Astrocyte of the hippocampus (primary cell): ENCODE measurements around the gene FERMT3.

Experiments used
- DNase-seq: peaks from one replicate; pipeline ENCODE4 v3.0.0; 2011; ENCODE audit warnings: low read depth, low spot score

FERMT3 gene

DNA sequence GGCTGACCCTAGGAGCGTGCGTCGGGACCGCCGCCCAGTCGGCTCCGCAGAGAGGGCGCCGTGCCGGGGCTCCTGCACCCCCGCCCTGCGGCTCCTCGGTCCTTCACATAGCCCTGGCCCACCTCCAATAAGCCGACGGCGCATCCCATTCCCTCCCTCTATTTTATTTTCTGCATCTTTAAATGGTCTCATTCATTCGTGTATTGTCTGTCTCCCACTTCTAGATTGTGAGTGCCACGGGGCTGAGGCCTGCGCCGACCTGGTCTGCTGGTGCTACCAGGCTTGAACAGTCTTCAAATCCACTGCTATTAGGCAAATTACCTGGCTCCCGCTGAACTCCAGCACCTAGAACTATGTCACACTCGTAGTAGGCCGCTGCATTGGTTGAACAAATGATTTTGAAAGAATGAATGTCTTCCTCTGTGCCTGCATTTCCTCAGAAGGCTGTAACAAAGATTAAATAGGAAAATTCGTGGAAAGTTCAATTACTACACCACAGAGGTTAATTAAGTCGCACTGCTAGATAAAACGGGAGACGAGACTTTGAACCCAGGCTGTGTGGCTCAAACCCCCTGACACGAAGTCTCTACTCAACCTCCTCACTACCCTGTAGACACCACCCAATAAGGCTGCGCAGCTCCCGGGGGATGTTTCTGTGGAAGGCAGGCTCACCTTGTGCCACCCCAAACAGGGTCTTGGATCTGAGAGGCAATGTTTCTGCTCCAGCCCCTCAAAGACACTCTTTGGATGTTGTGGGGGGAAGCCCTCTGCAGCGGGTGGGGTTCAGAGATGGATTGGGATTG is 41.4 kb downstream of the FERMT3 start:
- no peak for DNase-seq

DNA sequence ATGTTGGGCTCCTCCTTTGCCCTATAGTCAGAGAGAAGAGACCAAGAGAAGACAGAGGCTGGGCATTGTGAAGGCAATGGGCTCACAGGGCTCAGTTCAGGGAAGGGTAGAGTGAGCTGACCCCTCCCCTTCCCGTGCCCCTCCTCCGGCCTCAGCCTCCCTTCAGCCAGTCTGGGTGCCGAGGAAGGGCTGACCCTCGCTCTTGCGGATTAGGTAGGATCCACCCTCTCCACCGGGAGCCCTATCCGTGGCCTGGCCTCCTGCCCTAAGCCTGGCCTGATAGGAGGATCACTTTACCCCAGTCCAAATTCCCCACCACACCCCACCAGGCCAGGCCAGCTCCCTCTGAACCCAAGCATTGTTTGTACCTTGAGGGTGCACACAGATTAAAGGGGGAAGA is 42.1 kb downstream of the FERMT3 start:
- DNase-seq = no peak

DNA sequence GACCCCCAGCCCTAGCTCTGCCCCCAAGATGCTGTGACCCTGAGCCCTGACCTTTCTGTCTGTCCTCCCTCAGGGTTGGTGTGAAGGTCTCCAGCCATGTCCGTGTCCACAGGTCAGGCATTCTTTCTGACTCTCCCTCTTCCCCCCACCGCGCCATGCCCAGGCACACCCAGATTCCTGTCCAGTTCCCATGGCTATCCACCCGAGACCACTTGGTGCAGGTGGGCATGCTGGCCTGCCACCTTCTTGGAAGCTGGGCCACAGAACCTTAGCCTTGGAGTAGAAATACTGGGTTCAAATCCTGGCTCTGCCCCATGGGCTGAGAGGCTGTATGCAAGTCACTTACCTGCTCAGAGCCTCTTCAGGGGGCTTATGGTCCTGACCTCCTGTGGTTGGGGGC is 42.5 kb downstream of the FERMT3 start:
- DNase-seq = no peak

DNA sequence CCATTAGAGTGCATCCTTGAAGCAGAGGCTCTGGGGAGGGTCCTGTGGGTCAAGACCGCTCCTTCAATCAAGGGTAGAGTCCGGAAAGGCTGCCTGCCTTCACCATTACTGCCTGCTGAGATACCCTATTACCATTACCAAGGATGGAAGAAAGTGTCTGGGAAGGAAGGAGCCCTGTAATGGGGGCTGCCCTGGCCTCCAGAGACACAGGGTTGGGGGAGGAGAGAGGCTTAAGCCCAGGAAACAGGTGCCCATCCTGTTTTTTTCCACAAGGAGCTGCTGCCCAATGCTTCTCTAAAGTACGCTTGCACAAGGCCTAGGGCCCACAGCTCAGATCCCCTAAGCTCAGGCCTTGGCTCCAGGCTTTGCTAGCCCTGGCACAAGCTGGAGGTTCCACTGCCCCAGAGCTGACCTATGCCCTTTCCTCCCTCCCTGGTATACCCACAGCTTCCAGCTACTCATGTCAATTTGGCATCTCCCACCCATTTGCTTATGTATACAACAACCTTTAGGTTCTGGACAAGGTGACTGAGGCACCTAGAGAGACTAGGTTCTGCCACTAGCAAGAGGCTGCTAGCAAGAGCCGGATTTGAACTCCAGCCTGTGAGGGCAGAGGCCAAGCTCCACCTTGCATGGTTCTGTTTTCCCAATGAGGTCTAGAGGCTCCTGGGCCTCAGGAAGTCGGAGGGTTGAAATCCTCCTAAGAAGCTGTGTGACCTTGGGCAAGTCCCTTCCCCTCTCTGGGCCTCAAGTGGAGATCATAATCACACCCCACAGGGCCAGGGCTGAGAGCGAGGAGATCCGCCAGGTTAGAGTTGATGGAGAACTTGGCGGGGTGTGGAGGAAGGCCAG is 43.3 kb downstream of the FERMT3 start:
- no peak for DNase-seq

- no peak for DNase-seq
Measured at GRCh38 chr11:64250415-64251015, 44.0 kb downstream of the FERMT3 start.

DNA sequence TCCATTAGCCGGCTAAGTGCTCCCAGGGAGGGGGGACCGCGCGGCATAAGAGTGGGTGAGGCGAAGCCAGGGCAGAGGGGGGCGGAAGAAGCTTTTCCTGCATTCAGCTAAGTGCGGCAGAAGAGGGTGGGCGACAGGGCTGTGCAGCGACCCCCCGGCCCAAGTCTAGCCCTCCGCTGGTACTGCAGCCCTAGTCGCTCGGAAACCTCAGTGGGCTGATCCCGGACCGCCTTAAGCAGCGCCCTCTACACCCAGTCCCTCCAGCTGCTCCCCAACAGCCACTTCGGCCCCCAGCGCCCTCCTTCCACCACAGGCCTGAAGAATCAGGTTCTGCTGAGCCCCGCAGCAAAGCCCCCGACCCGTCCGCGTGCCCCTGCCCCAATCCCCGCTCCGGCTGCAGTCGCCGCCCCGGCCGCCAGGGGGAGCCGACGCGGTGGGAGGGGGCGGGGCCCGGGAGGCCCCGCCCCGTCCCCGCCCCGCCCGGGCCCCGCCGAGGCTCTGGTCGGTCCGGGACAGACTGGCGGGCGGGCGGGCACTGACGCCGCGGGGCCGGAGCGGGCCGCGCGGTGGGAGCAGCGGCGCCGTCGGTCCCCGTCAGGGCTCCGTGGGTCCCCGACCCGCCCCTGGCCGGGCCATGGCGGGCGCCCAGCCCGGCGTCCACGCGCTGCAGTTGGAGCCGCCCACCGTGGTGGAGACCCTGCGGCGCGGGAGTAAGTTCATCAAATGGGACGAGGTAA is 44.7 kb downstream of the FERMT3 start, which contains the start of gene PLCB3:
PLCB3 (plus strand) TSS at position 515 of the 737 bp plus-strand sequence; CDS start at position 635, 120 bp downstream.
- DNase-seq = peak; percentile 78

GRCh38 chr11:64251753-64252002 is 45.2 kb downstream of the FERMT3 start:
- DNase-seq = no peak

DNA sequence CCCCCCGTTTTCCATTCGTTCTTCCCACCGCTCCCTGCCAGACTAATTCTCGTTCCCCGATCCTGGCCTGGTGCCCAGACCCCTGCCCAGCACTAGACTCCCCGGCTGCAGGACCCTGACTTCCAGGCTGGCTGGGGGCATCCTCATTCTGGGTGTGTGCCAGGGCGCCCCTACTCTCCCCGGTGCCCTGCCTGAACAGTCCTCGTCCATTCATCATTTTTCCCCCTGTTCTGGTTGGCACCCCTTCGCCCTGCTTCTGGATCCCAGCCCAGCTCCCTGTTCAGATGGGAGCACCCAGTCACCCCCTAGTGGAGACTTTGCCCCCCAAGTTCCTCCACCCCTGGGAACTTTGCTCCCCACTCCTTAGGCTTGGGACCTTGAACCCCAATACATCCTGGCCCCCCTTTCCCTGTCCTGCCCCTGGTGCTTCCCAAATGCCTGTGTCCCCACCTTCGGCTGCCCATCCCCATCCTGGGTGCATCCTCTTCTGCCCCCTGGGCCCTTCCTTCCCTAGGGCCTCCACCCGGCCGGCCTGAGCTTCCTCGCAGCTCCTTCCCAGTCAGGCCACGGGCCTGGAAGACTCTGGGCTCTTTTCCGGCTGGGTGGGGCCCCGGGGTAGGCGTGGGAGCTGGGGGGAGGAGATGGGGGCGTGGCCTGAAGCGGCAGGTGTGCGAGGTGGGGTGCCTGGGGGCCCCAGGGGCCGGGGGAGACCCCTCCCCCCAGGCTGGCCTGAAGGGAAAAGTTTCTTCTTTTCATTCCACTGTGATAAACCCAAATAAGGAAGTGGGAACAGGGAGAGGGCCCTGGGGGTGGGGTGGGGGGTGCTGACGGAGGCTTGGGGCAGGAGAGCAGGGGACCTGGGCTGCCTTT is 45.7 kb downstream of the FERMT3 start:
- DNase-seq = peak; percentile 62

DNA sequence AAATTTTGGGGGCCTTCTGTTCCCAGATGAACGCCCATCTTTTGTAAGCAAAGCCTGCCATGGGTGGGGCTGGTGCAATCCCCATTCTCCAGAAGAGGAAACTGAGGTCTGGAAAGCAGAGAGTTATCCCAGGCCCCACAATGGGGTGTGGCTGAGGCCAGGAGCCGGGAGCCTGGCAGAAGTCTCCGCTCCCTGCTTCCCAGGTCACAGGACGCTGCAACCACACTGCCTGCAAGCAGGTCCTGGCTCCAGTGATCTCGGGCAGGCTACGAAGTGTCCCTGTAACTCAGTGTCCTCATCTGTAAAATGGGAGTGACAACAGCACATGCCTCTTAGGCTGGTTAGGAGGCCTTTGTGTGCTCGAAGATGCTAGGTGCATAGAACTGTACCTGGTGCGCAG is 46.5 kb downstream of the FERMT3 start:
- no peak for DNase-seq

DNA sequence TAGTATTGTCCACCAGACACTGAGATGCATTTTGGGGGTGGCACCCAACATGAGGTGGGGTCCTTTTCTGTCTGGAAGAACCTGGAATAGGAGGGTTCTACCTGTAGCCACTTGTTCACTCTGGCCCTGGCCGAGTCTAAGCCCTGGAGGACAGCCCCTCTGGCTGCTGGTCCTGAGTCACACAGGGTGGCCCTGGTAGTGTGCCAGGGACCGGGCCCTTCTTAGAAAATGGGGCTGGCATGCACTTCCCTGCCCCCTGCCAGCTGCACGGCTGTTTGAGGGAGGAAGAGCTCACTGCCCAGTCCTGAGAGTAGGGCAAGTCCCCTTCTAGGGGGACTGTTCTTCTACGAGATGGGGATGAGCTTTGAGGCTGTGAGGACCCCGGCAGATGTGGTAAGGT is 47.0 kb downstream of the FERMT3 start:
- peak; percentile 53 for DNase-seq

DNA sequence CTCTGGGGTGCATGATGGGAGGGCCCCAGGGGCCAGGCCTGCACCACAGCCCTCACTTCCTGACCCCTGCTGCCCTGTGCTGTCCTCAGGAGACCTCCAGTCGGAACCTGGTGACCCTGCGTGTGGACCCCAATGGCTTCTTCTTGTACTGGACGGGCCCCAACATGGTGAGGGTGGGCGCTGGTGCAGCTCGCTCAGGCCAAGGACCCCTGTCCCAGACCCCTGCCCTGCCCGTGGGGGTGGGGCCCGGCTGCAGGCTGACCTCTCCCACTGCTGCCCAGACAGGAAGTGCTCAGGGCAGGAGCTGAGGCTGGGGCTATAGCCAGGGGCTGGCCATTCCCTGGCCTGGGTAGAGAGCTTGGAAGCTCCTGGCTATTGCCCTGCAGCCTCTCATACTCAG is 47.8 kb downstream of the FERMT3 start:
- no peak for DNase-seq

- no peak for DNase-seq
Measured at GRCh38 chr11:64255135-64256128, 48.9 kb downstream of the FERMT3 start.

DNA sequence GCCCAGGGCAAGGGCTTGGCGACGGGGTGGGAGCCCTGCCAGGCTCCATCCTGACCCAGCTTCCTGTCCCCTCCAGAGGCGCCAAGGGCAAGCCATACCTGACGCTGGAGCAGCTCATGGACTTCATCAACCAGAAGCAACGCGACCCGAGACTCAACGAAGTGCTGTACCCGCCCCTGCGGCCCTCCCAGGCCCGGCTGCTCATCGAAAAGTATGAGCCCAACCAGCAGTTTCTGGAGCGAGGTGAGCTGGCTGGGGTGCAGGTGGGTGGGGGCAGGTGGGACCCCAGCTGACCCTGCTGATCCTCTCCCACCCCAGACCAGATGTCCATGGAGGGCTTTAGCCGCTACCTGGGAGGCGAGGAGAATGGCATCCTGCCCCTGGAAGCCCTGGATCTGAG is 49.8 kb downstream of the FERMT3 start:
- no peak for DNase-seq

DNA sequence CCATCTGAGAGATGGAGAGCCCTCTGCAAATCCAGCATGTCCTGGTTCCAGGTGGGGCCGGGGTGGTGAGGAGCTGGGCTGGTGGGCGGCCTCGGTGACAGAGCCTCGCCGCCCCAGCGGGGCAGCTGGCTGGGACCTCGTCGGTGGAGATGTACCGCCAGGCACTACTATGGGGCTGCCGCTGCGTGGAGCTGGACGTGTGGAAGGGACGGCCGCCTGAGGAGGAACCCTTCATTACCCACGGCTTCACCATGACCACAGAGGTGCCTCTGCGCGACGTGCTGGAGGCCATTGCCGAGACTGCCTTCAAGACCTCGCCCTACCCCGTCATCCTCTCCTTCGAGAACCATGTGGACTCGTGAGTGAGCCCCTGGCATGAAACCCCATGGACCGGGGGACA is 51.8 kb downstream of the FERMT3 start:
- no peak for DNase-seq

DNA sequence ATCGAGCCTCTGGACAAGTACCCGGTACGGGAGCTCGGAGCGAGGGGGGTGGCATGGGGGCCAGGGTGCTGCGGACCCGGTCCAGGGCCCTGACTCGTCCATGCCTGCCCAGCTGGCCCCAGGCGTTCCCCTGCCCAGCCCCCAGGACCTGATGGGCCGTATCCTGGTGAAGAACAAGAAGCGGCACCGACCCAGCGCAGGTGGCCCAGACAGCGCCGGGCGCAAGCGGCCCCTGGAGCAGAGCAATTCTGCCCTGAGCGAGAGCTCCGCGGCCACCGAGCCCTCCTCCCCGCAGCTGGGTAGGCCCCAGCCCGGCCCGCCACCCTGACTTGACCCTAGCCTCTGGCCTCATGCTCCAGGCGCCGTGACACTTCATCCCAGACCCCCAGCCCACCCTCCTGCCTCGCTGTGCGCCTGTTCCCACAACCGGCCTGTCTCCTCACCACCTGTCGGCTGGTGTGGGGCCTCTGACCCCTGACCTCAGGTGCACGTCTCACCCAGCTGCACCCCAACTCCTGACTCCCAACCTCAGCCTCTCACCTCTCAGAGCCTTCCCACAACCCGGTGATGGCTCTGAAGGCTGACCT is 52.5 kb downstream of the FERMT3 start:
- no peak for DNase-seq

- DNase-seq = no peak
Measured at GRCh38 chr11:64259533-64260067, 53.1 kb downstream of the FERMT3 start.

- no peak for DNase-seq
Measured at GRCh38 chr11:64260147-64260708, 53.7 kb downstream of the FERMT3 start.

DNA sequence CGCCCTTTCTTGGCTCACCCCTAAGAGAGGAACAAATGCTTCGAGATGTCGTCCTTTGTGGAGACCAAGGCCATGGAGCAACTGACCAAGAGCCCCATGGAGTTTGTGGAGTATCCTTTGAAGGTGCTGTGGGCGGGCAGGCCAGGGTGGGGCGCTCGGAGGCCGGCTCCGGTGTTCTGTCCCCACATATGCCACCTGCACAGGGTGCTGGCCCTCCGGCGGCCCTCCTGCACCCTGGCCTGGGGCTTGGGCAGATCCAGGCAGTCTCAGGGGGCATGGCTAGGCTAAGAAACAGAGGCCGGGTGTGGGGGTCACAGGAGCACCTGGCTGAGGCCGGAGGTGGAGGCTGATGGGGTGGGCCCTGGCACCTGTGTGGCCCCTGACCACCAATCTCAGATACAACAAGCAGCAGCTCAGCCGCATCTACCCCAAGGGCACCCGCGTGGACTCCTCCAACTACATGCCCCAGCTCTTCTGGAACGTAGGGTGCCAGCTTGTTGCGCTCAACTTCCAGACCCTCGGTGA is 55.1 kb downstream of the FERMT3 start:
- no peak for DNase-seq
